Mucosa of stomach (tissue), 1 donor: ENCODE data around the gene EXOC6.
"Not testable (repeated sequence)": the region's sequence is repeated elsewhere in the genome, so short reads cannot be mapped to it uniquely, and the experiment has no call there.

Source experiments
- H3K27me3 ChIP-seq: one replicate; pipeline ENCODE4 v1.7.0; 2013; ENCODE audit warnings: mild to moderate bottlenecking, low read length; ENCODE audit not compliant: control insufficient read depth, insufficient read depth
- H3K36me3 ChIP-seq: one replicate; pipeline ENCODE4 v1.7.0; 2013; ENCODE audit warnings: low read length; ENCODE audit not compliant: control insufficient read depth, insufficient read depth
- H3K4me1 ChIP-seq: one replicate; pipeline ENCODE4 v1.7.0; 2013; ENCODE audit warnings: mild to moderate bottlenecking, low read length; ENCODE audit not compliant: control insufficient read depth, insufficient read depth
- H3K4me3 ChIP-seq: one replicate; pipeline ENCODE4 v1.7.0; 2013; ENCODE audit warnings: low read length
- H3K9ac ChIP-seq: one replicate; pipeline ENCODE4 v1.7.0; 2013; ENCODE audit warnings: mild to moderate bottlenecking, low read length, moderate library complexity
- H3K9me3 ChIP-seq: one replicate; pipeline ENCODE4 v1.7.0; 2013; ENCODE audit warnings: mild to moderate bottlenecking, low read length, moderate library complexity; ENCODE audit not compliant: control insufficient read depth
- donor health status: Pancreatic carcinoma.

The EXOC6 gene

GRCh38 chr10:93085272-93085859 is 237.0 kb downstream of the EXOC6 start:
- no peak overlapping the region for H3K4me3 ChIP-seq
- H3K9ac ChIP-seq, result no peak overlapping the region
- no peaks in the 10 kb centered on the region for H3K9me3 ChIP-seq
- H3K27me3 ChIP-seq, result peaks cover 12% of the 10 kb centered on the region
- H3K36me3 ChIP-seq, result no peaks in the 10 kb centered on the region
- peaks cover 2% of the 10 kb centered on the region for H3K4me1 ChIP-seq

- Histone ChIP-seq H3K27me3 (peaks cover 7% of the 10 kb centered on the region), H3K4me3 (no peak overlapping the region), H3K4me1 (no peaks in the 10 kb centered on the region), H3K9ac (no peak overlapping the region), H3K36me3 (no peaks in the 10 kb centered on the region), H3K9me3 (no peaks in the 10 kb centered on the region)
Observed at GRCh38 chr10:93086289-93086688, 238.0 kb downstream of the EXOC6 start.

GRCh38 chr10:93087846-93088245 is 239.5 kb downstream of the EXOC6 start:
- no peak overlapping the region for H3K9ac ChIP-seq
- H3K9me3 ChIP-seq, result no peaks in the 10 kb centered on the region
- peaks cover 3% of the 10 kb centered on the region for H3K27me3 ChIP-seq

GRCh38 chr10:93088466-93088865 is 240.1 kb downstream of the EXOC6 start:
- Histone ChIP-seq H3K4me3 (no peak overlapping the region), H3K4me1 (no peaks in the 10 kb centered on the region), H3K9ac (no peak overlapping the region), H3K27me3 (peaks cover 3% of the 10 kb centered on the region), H3K9me3 (no peaks in the 10 kb centered on the region), H3K36me3 (no peaks in the 10 kb centered on the region)

More at GRCh38 chr10:93087846-93088245, 239.5 kb downstream of the EXOC6 start:
- no peaks in the 10 kb centered on the region for H3K4me1 ChIP-seq
- no peak overlapping the region for H3K4me3 ChIP-seq
- no peaks in the 10 kb centered on the region for H3K36me3 ChIP-seq

GRCh38 chr10:93090619-93091018 is 242.3 kb downstream of the EXOC6 start:
- Histone ChIP-seq H3K9me3 (no peaks in the 10 kb centered on the region), H3K4me3 (no peak overlapping the region), H3K4me1 (no peaks in the 10 kb centered on the region), H3K36me3 (no peaks in the 10 kb centered on the region), H3K27me3 (peaks cover 3% of the 10 kb centered on the region), H3K9ac (no peak overlapping the region)

- no peak overlapping the region for H3K9ac ChIP-seq
Observed at GRCh38 chr10:93091960-93092359, 243.6 kb downstream of the EXOC6 start.

GRCh38 chr10:93095225-93095624 is 246.9 kb downstream of the EXOC6 start:
- no peaks in the 10 kb centered on the region for H3K27me3 ChIP-seq
- H3K4me1 ChIP-seq, result no peaks in the 10 kb centered on the region
- no peaks in the 10 kb centered on the region for H3K9me3 ChIP-seq
- H3K4me3 ChIP-seq, result no peak overlapping the region
- no peak overlapping the region for H3K9ac ChIP-seq
- H3K36me3 ChIP-seq, result no peaks in the 10 kb centered on the region

More at GRCh38 chr10:93091960-93092359, 243.6 kb downstream of the EXOC6 start:
- Histone ChIP-seq H3K4me1 (no peaks in the 10 kb centered on the region), H3K9me3 (no peaks in the 10 kb centered on the region), H3K36me3 (no peaks in the 10 kb centered on the region), H3K27me3 (peaks cover 3% of the 10 kb centered on the region), H3K4me3 (no peak overlapping the region)

GRCh38 chr10:93096901-93097300 is 248.6 kb downstream of the EXOC6 start:
- Histone ChIP-seq H3K36me3 (no peaks in the 10 kb centered on the region), H3K9me3 (no peaks in the 10 kb centered on the region), H3K27me3 (no peaks in the 10 kb centered on the region), H3K4me1 (no peaks in the 10 kb centered on the region), H3K9ac (no peak overlapping the region), H3K4me3 (no peak overlapping the region)

- Histone ChIP-seq H3K27me3 (no peaks in the 10 kb centered on the region), H3K4me1 (no peaks in the 10 kb centered on the region), H3K36me3 (no peaks in the 10 kb centered on the region), H3K9me3 (no peaks in the 10 kb centered on the region), H3K4me3 (no peak overlapping the region), H3K9ac (no peak overlapping the region)
Observed at GRCh38 chr10:93097386-93097785, 249.1 kb downstream of the EXOC6 start.

- H3K9ac ChIP-seq, result no peak overlapping the region
- H3K4me3 ChIP-seq, result no peak overlapping the region
- no peaks in the 10 kb centered on the region for H3K9me3 ChIP-seq
- H3K27me3 ChIP-seq, result no peaks in the 10 kb centered on the region
- no peaks in the 10 kb centered on the region for H3K4me1 ChIP-seq
- H3K36me3 ChIP-seq, result no peaks in the 10 kb centered on the region
Observed at GRCh38 chr10:93098816-93099215, 250.5 kb downstream of the EXOC6 start.

GRCh38 chr10:93099670-93100069 is 251.3 kb downstream of the EXOC6 start:
- Histone ChIP-seq H3K9me3 (no peaks in the 10 kb centered on the region), H3K36me3 (no peaks in the 10 kb centered on the region), H3K4me1 (no peaks in the 10 kb centered on the region), H3K4me3 (no peak overlapping the region), H3K9ac (no peak overlapping the region), H3K27me3 (no peaks in the 10 kb centered on the region)

GRCh38 chr10:93101148-93101547 is 252.8 kb downstream of the EXOC6 start:
- not testable (repeated sequence) for H3K4me3 ChIP-seq, H3K4me1 ChIP-seq, H3K9me3 ChIP-seq, H3K27me3 ChIP-seq, H3K36me3 ChIP-seq, H3K9ac ChIP-seq

GRCh38 chr10:93103953-93104352 is 255.6 kb downstream of the EXOC6 start:
- Histone ChIP-seq H3K27me3 (no peaks in the 10 kb centered on the region), H3K36me3 (no peaks in the 10 kb centered on the region), H3K4me1 (no peaks in the 10 kb centered on the region), H3K9ac (no peak overlapping the region), H3K9me3 (no peaks in the 10 kb centered on the region), H3K4me3 (no peak overlapping the region)
